GM10266 (cell line): Measurements from ENCODE around the gene RPGR.

Experiments
- DNase-seq: peaks from one replicate; pipeline ENCODE4 v3.0.0; 2012; ENCODE audit errors: extremely low spot score
- CTCF ChIP-seq: IDR thresholded peaks from 2 replicates; pipeline ENCODE4 v1.5.1; 2012; ENCODE audit warnings: mild to moderate bottlenecking, low read depth; ENCODE audit not compliant: control insufficient read depth, insufficient read depth; ENCODE audit errors: missing control alignments

RPGR gene

GRCh38 chrX:38271154-38271716, 56.1 kb downstream of the RPGR start:
- TF ChIP-seq CTCF = no peak
- DNase-seq = peak; percentile 8

- no peak for TF ChIP-seq CTCF
- no peak for DNase-seq
These were observed 59.3 kb downstream of the RPGR start for GRCh38 chrX:38268011-38268410.

- no peak for TF ChIP-seq CTCF
- DNase-seq = no peak
These were observed 64.3 kb downstream of the RPGR start for GRCh38 chrX:38262715-38263620.

DNA sequence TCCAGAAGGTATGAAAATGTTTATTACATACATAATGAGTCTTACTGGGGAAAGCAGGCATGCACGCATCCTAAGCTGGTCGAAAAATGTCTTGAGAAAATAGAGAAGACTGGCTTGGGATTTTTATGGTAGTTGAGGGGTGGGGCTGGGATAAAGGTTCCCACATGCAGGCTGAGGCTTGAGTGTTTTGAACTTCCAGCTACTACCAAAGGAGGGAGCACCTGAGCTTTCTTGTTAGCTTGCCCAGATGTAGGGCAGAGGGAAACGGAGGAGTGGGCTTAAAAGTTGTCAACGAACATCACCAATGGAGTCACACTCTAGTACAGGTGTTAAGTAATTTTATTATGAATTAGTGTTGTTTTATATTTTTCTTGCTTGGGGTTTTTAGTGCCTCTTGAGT, 67.1 kb downstream of the RPGR start:
- peak; percentile 54 for TF ChIP-seq CTCF
- peak; percentile 52 for DNase-seq

DNA sequence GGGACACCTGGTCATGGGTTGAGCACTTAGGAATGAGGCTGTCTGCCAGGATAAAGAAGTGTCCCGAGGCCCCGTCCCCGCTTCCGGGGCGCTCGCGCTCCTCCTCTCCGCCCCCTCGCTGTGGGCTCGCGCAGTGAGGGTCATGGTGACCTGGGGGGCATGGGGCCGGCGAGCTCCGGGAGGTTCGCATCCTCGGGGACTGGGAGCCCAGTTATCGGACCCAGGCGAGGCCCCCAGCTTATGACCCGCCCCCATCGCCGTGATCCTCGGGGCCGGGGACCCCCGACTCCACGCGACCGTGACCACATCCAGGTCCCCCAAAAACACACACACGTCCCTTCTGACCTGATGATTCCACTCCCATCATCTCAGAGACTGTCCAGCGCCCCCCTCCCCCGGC, 71.3 kb downstream of the RPGR start:
- TF ChIP-seq CTCF = no peak
- DNase-seq = no peak

DNA sequence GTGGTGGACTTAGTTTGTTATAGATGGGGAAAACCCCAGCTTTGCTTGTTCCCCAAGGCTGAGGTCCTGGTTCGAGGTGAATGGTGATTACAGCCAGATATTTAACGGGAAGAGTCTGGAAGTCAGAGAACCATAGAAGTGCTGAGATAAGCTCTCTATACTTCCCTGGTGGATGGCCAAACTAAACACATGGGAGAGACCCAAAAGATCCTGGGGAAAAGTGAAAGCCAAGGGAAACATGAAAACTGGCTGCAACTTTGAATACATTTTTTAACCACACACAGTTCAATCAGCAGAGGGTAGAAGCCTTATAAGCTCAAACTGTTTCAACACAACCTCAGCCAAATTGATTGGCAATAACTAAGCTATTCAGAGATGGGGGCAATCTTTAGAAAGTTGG, 77.3 kb downstream of the RPGR start:
- TF ChIP-seq CTCF = no peak
- DNase-seq = no peak

DNA sequence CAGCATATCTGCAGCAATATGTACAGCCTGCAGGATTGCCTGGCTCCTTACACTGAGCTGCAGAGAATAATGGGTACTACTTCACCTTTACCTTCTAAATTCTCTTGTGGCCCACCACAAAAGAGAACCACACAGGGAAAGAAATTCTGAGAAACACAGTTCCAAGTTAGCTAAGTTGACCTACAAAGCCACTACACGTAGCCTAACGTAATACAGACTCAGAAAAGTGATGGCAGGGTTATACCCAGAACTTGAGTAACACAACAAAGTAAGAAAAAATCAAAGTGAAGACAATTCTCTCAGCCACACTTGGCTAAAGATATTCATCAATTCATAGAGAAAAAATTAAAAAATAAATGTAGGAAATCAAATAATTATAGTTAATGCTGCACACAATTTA, 80.3 kb downstream of the RPGR start:
- no peak for TF ChIP-seq CTCF

More for the DNA sequence above, 80.3 kb downstream of the RPGR start:
- no peak for DNase-seq
